ENCODE data around the gene SEC63.

Gene SEC63

GRCh38 chr6:107972413-107973096 is 14.5 kb upstream of the SEC63 start:
- no peak for DNase-seq (ENCODE audit: extremely low read depth, insufficient read length)
- no peaks in the 10 kb centered on the region; the same call in none of the 2 replicates for H3K27me3 ChIP-seq (replicated peaks; ENCODE audit: control insufficient read depth, insufficient read depth, low read length)
- TF ChIP-seq CTCF (IDR thresholded peaks at IDR 0.05; ENCODE audit: insufficient read depth, low read length, poor library complexity, severe bottlenecking) = no peak
- H3K36me3 ChIP-seq (ENCODE audit: control insufficient read depth, insufficient read depth, low read length) = no peaks in the 10 kb centered on the region
- H3K4me3 ChIP-seq (replicated peaks; ENCODE audit: low read depth, low read length) = no peak overlapping the region

GRCh38 chr6:107971181-107971580 is 13.2 kb upstream of the SEC63 start:
- H3K4me3 ChIP-seq (replicated peaks; ENCODE audit: low read depth, low read length) = no peak overlapping the region
- TF ChIP-seq CTCF (IDR thresholded peaks at IDR 0.05; ENCODE audit: insufficient read depth, low read length, poor library complexity, severe bottlenecking) = no peak
- no peaks in the 10 kb centered on the region; the same call in none of the 2 replicates for H3K27me3 ChIP-seq (replicated peaks; ENCODE audit: control insufficient read depth, insufficient read depth, low read length)
- H3K36me3 ChIP-seq (ENCODE audit: control insufficient read depth, insufficient read depth, low read length) = no peaks in the 10 kb centered on the region
- DNase-seq (ENCODE audit: extremely low read depth, insufficient read length) = no peak

GRCh38 chr6:107970255-107970654 is 12.2 kb upstream of the SEC63 start:
- Histone ChIP-seq H3K36me3 (ENCODE audit: control insufficient read depth, insufficient read depth, low read length) (no peaks in the 10 kb centered on the region), H3K27me3 (replicated peaks; ENCODE audit: control insufficient read depth, insufficient read depth, low read length) (no peaks in the 10 kb centered on the region; the same call in none of the 2 replicates), H3K4me3 (replicated peaks; ENCODE audit: low read depth, low read length) (no peak overlapping the region)
- TF ChIP-seq CTCF (IDR thresholded peaks at IDR 0.05; ENCODE audit: insufficient read depth, low read length, poor library complexity, severe bottlenecking) = no peak
- no peak for DNase-seq (ENCODE audit: extremely low read depth, insufficient read length)

- DNase-seq (ENCODE audit: extremely low read depth, insufficient read length) = no peak
- Histone ChIP-seq H3K36me3 (ENCODE audit: control insufficient read depth, insufficient read depth, low read length) (no peaks in the 10 kb centered on the region), H3K4me3 (replicated peaks; ENCODE audit: low read depth, low read length) (no peak overlapping the region), H3K27me3 (replicated peaks; ENCODE audit: control insufficient read depth, insufficient read depth, low read length) (no peaks in the 10 kb centered on the region)
- no peak for TF ChIP-seq CTCF (IDR thresholded peaks at IDR 0.05; ENCODE audit: insufficient read depth, low read length, poor library complexity, severe bottlenecking)
Measured at GRCh38 chr6:107968081-107968480, 10.1 kb upstream of the SEC63 start.

GRCh38 chr6:107965746-107966145 is 7.7 kb upstream of the SEC63 start:
- TF ChIP-seq CTCF (IDR thresholded peaks at IDR 0.05; ENCODE audit: insufficient read depth, low read length, poor library complexity, severe bottlenecking) = no peak
- Histone ChIP-seq H3K36me3 (ENCODE audit: control insufficient read depth, insufficient read depth, low read length) (no peaks in the 10 kb centered on the region), H3K27me3 (replicated peaks; ENCODE audit: control insufficient read depth, insufficient read depth, low read length) (no peaks in the 10 kb centered on the region), H3K4me3 (replicated peaks; ENCODE audit: low read depth, low read length) (no peak overlapping the region)
- DNase-seq (ENCODE audit: extremely low read depth, insufficient read length) = no peak

- TF ChIP-seq CTCF (IDR thresholded peaks at IDR 0.05; ENCODE audit: insufficient read depth, low read length, poor library complexity, severe bottlenecking) = no peak
- Histone ChIP-seq H3K36me3 (ENCODE audit: control insufficient read depth, insufficient read depth, low read length) (no peaks in the 10 kb centered on the region), H3K4me3 (replicated peaks; ENCODE audit: low read depth, low read length) (no peak overlapping the region), H3K27me3 (replicated peaks; ENCODE audit: control insufficient read depth, insufficient read depth, low read length) (no peaks in the 10 kb centered on the region)
- DNase-seq (ENCODE audit: extremely low read depth, insufficient read length) = no peak
Measured at GRCh38 chr6:107962723-107963122, 4.7 kb upstream of the SEC63 start.

Data from GM06990 (cell line).